ENCODE measurements around the gene OSER1.
A peak's percentile ranks its signal among the peaks of the same experiment; 100 is the strongest.

Gene OSER1

GRCh38 chr20:44188752-44189151, 21.8 kb downstream of the OSER1 start (continued):
- TF ChIP-seq ZFP69B (tag by site-specific recombination; IDR thresholded peaks at IDR 0.05), result no peak

DNA sequence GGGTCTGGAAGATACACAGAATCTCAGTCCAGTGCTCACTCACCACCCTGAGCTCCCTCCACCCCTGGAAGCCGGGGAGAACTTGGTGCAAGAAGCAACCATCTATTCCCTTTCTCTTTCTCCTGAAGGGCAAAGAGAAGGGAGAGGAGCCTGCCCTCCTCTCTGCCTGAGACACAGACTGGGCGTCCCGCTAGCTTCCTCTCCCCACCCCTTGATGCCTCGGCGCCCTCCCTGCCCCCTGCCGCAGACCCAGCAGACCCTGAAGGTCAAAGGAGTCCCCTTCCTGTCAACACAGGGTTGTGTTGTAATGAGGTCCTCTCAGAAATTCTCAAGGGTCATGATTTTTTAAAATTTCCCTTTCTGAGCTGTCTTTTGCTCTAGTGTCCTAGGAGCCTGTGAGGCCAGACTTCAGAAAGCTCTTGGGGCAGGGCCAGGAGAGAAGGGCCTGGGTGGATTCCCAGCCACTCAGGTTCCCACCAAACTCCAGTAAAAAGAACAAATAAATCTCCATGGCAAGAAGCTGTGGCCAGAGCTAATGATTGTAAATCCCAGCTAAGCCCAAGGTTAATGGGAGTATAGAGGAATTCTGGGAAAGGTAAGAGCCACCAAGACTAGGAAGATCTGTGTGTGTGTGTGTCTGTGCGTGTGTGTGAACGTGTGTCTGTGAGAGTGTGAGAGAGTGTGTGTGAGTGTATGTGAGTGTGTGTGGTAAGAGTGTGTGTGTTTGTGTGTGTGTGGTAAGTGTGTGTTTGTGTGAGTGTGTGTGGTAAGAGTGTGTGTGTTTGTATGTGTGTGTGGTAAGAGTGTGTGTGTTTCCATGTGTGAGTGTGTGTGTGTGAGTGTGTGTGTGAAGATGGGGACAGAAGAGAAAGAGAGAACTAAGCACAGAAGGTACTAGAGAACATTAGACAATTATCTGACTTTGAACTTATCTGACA, 22.5 kb downstream of the OSER1 start:
- Histone ChIP-seq H3K9me3 (ENCODE audit: control insufficient read depth, insufficient read depth, low read depth, low read length) (no peaks in the 10 kb centered on the region), H3K4me1 (ENCODE audit: control insufficient read depth, insufficient read depth, low read length) (peaks cover 6% of the 10 kb centered on the region), H3K27ac (ENCODE audit: extremely low read depth, low read depth, low read length) (no peak overlapping the region), H3K4me3 (ENCODE audit: low read depth, low read length) (peak overlapping the region; percentile 40), H3K36me3 (ENCODE audit: control insufficient read depth in 2 of 2, insufficient read depth in 1 of 2, low read length in 2 of 2) (no peaks in the 10 kb centered on the region)
- ChIA-PET POLR2A (interaction anchor here (0.7 to 4.2 kb wide), 7 partner anchors 10 to 70 kb away, joined by 3 to 21 read pairs (median 4); no protein-coding TSS in a partner anchor), CTCF (interaction anchor here (0.6 to 6.7 kb wide), 12 partner anchors 8 to 465 kb away, joined by 3 to 316 read pairs (median 3); no protein-coding TSS in a partner anchor)
- TF ChIP-seq ZBTB44 (tag by site-specific recombination; IDR thresholded peaks at IDR 0.05), result no peak
- TF ChIP-seq, protein P1, sequence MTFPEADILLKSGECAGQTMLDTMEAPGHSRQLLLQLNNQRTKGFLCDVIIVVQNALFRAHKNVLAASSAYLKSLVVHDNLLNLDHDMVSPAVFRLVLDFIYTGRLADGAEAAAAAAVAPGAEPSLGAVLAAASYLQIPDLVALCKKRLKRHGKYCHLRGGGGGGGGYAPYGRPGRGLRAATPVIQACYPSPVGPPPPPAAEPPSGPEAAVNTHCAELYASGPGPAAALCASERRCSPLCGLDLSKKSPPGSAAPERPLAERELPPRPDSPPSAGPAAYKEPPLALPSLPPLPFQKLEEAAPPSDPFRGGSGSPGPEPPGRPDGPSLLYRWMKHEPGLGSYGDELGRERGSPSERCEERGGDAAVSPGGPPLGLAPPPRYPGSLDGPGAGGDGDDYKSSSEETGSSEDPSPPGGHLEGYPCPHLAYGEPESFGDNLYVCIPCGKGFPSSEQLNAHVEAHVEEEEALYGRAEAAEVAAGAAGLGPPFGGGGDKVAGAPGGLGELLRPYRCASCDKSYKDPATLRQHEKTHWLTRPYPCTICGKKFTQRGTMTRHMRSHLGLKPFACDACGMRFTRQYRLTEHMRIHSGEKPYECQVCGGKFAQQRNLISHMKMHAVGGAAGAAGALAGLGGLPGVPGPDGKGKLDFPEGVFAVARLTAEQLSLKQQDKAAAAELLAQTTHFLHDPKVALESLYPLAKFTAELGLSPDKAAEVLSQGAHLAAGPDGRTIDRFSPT (tag by site-specific recombination; IDR thresholded peaks at IDR 0.05), result no peak
- TF ChIP-seq, protein P2, sequence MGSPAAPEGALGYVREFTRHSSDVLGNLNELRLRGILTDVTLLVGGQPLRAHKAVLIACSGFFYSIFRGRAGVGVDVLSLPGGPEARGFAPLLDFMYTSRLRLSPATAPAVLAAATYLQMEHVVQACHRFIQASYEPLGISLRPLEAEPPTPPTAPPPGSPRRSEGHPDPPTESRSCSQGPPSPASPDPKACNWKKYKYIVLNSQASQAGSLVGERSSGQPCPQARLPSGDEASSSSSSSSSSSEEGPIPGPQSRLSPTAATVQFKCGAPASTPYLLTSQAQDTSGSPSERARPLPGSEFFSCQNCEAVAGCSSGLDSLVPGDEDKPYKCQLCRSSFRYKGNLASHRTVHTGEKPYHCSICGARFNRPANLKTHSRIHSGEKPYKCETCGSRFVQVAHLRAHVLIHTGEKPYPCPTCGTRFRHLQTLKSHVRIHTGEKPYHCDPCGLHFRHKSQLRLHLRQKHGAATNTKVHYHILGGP (tag by site-specific recombination; IDR thresholded peaks at IDR 0.05), result no peak
- TF ChIP-seq ZNF311 (tag by site-specific recombination; IDR thresholded peaks at IDR 0.05; ENCODE audit: borderline replicate concordance), result peak; percentile 94; the same call in 1 of the 2 replicates
- no peak for TF ChIP-seq ZNF529 (tag by site-specific recombination; IDR thresholded peaks at IDR 0.05; ENCODE audit: insufficient replicate concordance)
- TF ChIP-seq ZNF214 (tag by site-specific recombination; IDR thresholded peaks at IDR 0.05; ENCODE audit: borderline replicate concordance), result no peak
- TF ChIP-seq, protein P3, sequence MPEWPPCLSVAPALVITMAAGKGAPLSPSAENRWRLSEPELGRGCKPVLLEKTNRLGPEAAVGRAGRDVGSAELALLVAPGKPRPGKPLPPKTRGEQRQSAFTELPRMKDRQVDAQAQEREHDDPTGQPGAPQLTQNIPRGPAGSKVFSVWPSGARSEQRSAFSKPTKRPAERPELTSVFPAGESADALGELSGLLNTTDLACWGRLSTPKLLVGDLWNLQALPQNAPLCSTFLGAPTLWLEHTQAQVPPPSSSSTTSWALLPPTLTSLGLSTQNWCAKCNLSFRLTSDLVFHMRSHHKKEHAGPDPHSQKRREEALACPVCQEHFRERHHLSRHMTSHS (tag by site-specific recombination; IDR thresholded peaks at IDR 0.05), result 0 out of 2 replicates have a peak, but pooled peaks have one; percentile 21
- no peak for TF ChIP-seq KLF10 (tag by site-specific recombination; IDR thresholded peaks at IDR 0.05)
- TF ChIP-seq ZNF623 (tag by site-specific recombination; IDR thresholded peaks at IDR 0.05), result no peak
- TF ChIP-seq PBX3 (CRISPR knock-in tag; IDR thresholded peaks at IDR 0.05), result no peak
- no peak for TF ChIP-seq ATF2 (tag by site-specific recombination; IDR thresholded peaks at IDR 0.05; ENCODE audit: low read depth)
- no peak for TF ChIP-seq ZNF23 (tag by site-specific recombination; IDR thresholded peaks at IDR 0.05; ENCODE audit: borderline replicate concordance)
- TF ChIP-seq ZNF600 (tag by site-specific recombination; IDR thresholded peaks at IDR 0.05), result no peak
- TF ChIP-seq ZSCAN30 (tag by site-specific recombination; IDR thresholded peaks at IDR 0.05), result no peak
- TF ChIP-seq, protein P4, sequence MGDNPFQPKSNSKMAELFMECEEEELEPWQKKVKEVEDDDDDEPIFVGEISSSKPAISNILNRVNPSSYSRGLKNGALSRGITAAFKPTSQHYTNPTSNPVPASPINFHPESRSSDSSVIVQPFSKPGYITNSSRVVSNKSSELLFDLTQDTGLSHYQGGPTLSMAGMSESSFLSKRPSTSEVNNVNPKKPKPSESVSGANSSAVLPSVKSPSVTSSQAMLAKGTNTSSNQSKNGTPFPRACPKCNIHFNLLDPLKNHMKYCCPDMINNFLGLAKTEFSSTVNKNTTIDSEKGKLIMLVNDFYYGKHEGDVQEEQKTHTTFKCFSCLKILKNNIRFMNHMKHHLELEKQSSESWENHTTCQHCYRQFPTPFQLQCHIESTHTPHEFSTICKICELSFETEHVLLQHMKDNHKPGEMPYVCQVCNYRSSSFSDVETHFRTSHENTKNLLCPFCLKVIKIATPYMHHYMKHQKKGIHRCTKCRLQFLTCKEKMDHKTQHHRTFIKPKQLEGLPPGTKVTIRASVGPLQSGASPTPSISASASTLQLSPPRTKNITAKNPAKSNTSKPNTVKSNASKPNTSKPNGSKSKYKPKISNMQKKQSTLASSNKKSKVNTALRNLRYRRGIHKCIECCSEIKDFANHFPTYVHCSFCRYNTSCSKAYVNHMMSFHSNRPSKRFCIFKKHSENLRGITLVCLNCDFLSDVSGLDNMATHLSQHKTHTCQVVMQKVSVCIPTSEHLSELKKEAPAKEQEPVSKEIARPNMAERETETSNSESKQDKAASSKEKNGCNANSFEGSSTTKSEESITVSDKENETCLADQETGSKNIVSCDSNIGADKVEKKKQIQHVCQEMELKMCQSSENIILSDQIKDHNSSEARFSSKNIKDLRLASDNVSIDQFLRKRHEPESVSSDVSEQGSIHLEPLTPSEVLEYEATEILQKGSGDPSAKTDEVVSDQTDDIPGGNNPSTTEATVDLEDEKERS (tag by site-specific recombination; IDR thresholded peaks at IDR 0.05), result no peak
- TF ChIP-seq MZF1 (tag by site-specific recombination; IDR thresholded peaks at IDR 0.05; ENCODE audit: borderline replicate concordance), result no peak
- TF ChIP-seq SP3 (tag by site-specific recombination; IDR thresholded peaks at IDR 0.05), result no peak
- TF ChIP-seq INSM2 (tag by site-specific recombination; IDR thresholded peaks at IDR 0.05), result no peak

Data from HEK293 (cell line).